PFSK-1 (cell line): ENCODE results near the gene STK38L.

Experiments
- FOXP2 ChIP-seq: optimal IDR thresholded peaks from 2 replicates; pipeline ENCODE3; 2011; ENCODE audit warnings: borderline replicate concordance, control low read depth, inconsistent platforms; ENCODE audit not compliant: insufficient read depth; ENCODE audit errors: extremely low read length, extremely low read depth
- POLR2AphosphoS5 ChIP-seq: IDR thresholded peaks from 2 replicates; pipeline ENCODE4 v1.6.1; 2012; ENCODE audit warnings: low read depth, mild to moderate bottlenecking, control low read depth, low read length, moderate library complexity
- SIN3A ChIP-seq: IDR thresholded peaks from 2 replicates; pipeline ENCODE4 v1.6.1; 2012; ENCODE audit warnings: mild to moderate bottlenecking, low read length, moderate library complexity, borderline replicate concordance; ENCODE audit not compliant: insufficient read depth
- TAF1 ChIP-seq: IDR thresholded peaks from 2 replicates; pipeline ENCODE4 v1.6.1; 2012; ENCODE audit warnings: low read length, control low read depth, borderline replicate concordance; ENCODE audit not compliant: insufficient read depth
- TF ChIP-seq, protein P1 (sequence below), 2 experiments: IDR thresholded peaks; 2 replicates each; pipeline versions ENCODE4 v1.6.1 to v1.8.0; 2011 to 2012; ENCODE audit warnings: low read depth in 2 of 2, low read length in 2 of 2, control low read depth in 1 of 2, inconsistent platforms in 1 of 2, mild to moderate bottlenecking in 1 of 2, moderate library complexity in 1 of 2; ENCODE audit not compliant: insufficient read depth in 1 of 2

The STK38L gene

DNA sequence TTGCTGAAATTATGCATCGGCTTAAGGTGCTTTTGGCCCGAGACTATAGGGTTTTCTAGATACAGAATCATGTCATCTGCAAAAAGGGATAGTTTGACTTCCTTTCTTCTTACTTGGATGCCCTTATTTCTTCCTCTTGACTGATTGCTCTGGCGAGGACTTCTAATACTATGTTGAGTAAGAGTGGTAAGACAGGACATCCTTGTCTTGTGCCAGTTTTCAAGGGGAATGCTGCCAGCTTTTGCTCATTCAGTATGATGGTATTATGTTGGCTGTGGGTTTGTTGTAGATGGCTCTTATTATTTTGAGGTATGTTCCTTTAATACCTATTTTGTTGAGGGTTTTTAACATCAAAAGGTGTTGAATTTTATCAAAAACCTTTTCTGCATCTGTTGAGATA, 96.9 kb downstream of the STK38L start:
- TF ChIP-seq SIN3A: no peak
- TF ChIP-seq, protein P1, sequence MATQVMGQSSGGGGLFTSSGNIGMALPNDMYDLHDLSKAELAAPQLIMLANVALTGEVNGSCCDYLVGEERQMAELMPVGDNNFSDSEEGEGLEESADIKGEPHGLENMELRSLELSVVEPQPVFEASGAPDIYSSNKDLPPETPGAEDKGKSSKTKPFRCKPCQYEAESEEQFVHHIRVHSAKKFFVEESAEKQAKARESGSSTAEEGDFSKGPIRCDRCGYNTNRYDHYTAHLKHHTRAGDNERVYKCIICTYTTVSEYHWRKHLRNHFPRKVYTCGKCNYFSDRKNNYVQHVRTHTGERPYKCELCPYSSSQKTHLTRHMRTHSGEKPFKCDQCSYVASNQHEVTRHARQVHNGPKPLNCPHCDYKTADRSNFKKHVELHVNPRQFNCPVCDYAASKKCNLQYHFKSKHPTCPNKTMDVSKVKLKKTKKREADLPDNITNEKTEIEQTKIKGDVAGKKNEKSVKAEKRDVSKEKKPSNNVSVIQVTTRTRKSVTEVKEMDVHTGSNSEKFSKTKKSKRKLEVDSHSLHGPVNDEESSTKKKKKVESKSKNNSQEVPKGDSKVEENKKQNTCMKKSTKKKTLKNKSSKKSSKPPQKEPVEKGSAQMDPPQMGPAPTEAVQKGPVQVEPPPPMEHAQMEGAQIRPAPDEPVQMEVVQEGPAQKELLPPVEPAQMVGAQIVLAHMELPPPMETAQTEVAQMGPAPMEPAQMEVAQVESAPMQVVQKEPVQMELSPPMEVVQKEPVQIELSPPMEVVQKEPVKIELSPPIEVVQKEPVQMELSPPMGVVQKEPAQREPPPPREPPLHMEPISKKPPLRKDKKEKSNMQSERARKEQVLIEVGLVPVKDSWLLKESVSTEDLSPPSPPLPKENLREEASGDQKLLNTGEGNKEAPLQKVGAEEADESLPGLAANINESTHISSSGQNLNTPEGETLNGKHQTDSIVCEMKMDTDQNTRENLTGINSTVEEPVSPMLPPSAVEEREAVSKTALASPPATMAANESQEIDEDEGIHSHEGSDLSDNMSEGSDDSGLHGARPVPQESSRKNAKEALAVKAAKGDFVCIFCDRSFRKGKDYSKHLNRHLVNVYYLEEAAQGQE (IDR thresholded peaks at IDR 0.05; ENCODE audit: insufficient read depth in 1 of 2, low read depth in 2 of 2, low read length in 2 of 2): no peak
- TF ChIP-seq FOXP2: no peak
- TF ChIP-seq POLR2AphosphoS5: no peak
- TF ChIP-seq TAF1: no peak

DNA sequence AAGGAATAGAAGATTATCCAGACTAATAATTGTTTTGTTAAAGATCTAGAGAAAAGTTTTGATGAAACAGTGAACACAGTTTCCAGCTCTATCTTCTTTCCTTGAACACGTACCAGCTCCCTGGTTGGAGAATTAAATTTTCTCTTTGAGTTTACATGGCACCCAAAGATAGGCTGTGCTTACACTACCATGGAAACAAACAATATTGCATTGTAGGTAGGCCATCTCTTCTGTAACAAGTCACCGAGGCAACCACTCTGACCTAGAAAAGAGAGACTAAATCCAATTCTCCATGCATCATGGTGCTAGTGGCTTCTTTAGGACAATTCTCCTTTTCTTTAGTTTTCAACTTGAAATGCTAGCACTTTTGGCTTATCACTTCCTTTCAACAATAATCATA, 98.5 kb downstream of the STK38L start:
- TF ChIP-seq SIN3A: no peak
- TF ChIP-seq, protein P1 (IDR thresholded peaks at IDR 0.05; ENCODE audit: insufficient read depth in 1 of 2, low read depth in 2 of 2, low read length in 2 of 2): no peak
- no peak for TF ChIP-seq POLR2AphosphoS5
- no peak for TF ChIP-seq TAF1
- no peak for TF ChIP-seq FOXP2

DNA sequence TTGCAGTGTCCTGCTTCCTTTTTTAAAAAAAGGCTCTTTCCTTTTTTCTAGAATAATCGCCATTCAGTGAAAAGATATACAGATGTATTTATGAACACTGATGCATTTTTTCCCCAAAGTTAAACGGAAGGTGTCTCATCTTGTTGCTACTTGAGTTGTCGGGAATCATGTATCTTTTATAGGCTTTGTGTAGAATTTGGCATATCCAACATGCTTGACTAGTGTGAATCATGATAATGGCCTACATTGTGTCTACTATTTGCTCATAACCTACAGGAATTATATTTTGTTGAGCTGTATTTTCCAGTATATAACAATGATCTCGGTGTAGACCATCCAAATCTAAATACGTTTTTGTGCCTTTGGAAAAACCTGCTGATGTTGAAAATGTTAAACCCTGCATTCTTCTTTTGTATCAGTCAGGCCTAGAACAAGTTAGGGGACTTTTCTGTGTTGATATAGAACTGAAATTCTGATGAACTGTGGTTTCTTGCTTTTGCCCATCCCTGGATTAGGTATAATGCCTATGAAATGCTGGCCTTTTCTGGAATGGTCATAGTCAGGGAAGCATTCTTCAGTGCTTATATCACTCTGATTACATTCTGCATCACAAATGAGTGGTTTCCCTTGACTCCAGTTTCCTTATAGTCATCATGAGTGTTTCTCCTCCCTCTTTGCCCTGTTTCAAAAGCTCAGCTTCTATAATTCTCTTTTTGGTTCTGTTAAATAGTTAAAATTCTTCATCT, 99.3 kb downstream of the STK38L start:
- TF ChIP-seq, protein P1 (IDR thresholded peaks at IDR 0.05; ENCODE audit: insufficient read depth in 1 of 2, low read depth in 2 of 2, low read length in 2 of 2): no peak
- no peak for TF ChIP-seq FOXP2
- no peak for TF ChIP-seq SIN3A
- TF ChIP-seq POLR2AphosphoS5: no peak
- no peak for TF ChIP-seq TAF1

DNA sequence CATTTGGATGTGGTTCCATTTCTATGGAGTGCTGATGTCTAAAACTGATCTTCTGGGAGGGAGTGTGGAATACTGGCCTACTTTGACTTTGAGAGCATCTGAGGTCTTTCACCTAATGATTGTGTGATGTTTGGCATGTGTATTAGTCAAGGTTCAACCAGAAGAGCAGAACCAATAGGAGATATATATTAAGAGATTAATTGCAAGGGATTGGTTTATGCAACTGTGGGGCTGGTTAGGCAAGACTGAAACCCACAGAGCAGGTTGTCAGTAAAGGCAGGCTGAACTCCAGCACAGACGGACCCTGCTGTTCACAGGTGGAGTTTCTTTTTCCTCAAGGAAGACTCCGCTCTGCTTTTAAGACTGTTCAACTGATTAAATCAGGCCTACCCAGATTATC, 100.2 kb downstream of the STK38L start:
- no peak for TF ChIP-seq SIN3A
- TF ChIP-seq POLR2AphosphoS5: no peak
- no peak for TF ChIP-seq FOXP2
- no peak for TF ChIP-seq TAF1
- TF ChIP-seq, protein P1 (IDR thresholded peaks at IDR 0.05; ENCODE audit: insufficient read depth in 1 of 2, low read depth in 2 of 2, low read length in 2 of 2): no peak

DNA sequence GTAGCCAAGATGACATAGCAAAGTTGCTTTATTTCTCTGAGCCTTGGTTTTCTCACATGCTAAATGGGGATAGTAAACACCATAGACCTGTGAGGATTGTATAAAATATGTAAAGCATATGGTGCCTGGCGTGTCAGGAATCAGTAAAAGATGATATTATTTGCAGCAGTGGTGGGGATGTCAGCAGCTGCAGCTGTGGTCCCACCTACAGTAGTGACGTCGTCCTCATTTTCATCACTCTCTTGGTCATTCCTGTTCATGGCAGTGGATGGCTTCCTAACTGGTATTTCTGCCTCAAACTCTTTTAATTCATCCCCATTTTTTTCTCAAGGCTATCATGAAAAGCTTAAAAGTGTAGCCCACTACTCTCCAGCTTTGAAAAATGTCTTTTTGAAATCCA, 100.7 kb downstream of the STK38L start:
- TF ChIP-seq SIN3A (no peak), FOXP2 (no peak), POLR2AphosphoS5 (no peak), TAF1 (no peak)
- TF ChIP-seq, protein P1 (IDR thresholded peaks at IDR 0.05; ENCODE audit: insufficient read depth in 1 of 2, low read depth in 2 of 2, low read length in 2 of 2): no peak
